ENCODE data around the gene INVS.

GRCh38 chr9:100083448-100084127 is 15.5 kb upstream of the INVS start:
- TF ChIP-seq CTCF (IDR thresholded peaks at IDR 0.05) (no peak), POLR2A (IDR thresholded peaks at IDR 0.05) (no peak)

All from uterus (tissue), 2 donors.